Activated CD4-positive, alpha-beta T cell treated with anti-CD3 and anti-CD28 coated beads for 4 hours (primary cell): ENCODE results near the gene TFAM.

ENCODE experiments used
- DNase-seq, 2 donors: peaks; one replicate each; pipeline ENCODE4 v3.0.0-alpha.2; 2020

Gene TFAM

GRCh38 chr10:58436071-58436470, 50.9 kb downstream of the TFAM start:
- DNase-seq = no peak

GRCh38 chr10:58438340-58438871, 53.2 kb downstream of the TFAM start:
- no peak for DNase-seq

GRCh38 chr10:58438986-58439385, 53.8 kb downstream of the TFAM start:
- no peak for DNase-seq

GRCh38 chr10:58439632-58440364, 54.6 kb downstream of the TFAM start:
- no peak for DNase-seq

GRCh38 chr10:58440484-58440883, 55.3 kb downstream of the TFAM start:
- DNase-seq = no peak

- DNase-seq = no peak
Observed at GRCh38 chr10:58444321-58444720, 59.1 kb downstream of the TFAM start.

- no peak for DNase-seq
Observed at GRCh38 chr10:58444876-58445275, 59.7 kb downstream of the TFAM start.

- no peak for DNase-seq
Observed at GRCh38 chr10:58448121-58448935, 63.1 kb downstream of the TFAM start.
